LHCN-M2 (cell line): ENCODE results near the gene CR1L. TPM values are rescaled to one million over a fixed set of nuclear protein-coding genes. Genes with fewer than 3 reads are reported as not detected.

Experiments
- total RNA-seq: library from RNA; depleted of rRNA; stranded (reverse); fragments of >200 nt; gene quantifications from 2 replicates; pipeline ENCODE4 v1.2.3, GENCODE V29; 2014; rRNA removed

CR1L gene
- total RNA-seq, 1 experiment from 2014 or later, result not detected

Other genes with a start within 250 kb of the CR1L start
- gene CR2, start 190.8 kb upstream of the CR1L start, total RNA-seq, result not detected in 2 replicates
- gene CR1, start 149.0 kb upstream of the CR1L start, total RNA-seq, result not detected in 2 replicates
- 68.5 and 72.6 TPM in 2 replicates for gene CD46, start 106.9 kb downstream of the CR1L start, total RNA-seq